CD14-positive monocyte (primary cell): ENCODE measurements around the gene TSG101. TPM values are rescaled to one million over a fixed set of nuclear protein-coding genes. Genes with fewer than 3 reads are reported as not detected.
A peak's percentile ranks its signal among the peaks of the same experiment; 100 is the strongest.

Experiments
- DNase-seq, 3 donors: peaks; one replicate each; pipeline ENCODE4 v3.0.0-alpha.2; 2011 to 2022
- H2AFZ ChIP-seq: 2 replicates; pipeline ENCODE4 v1.6.0; 2012; ENCODE audit warnings: mild to moderate bottlenecking, low read depth, low read length, inconsistent platforms; ENCODE audit not compliant: insufficient read depth, poor library complexity, severe bottlenecking
- H3K27ac ChIP-seq, 2 donors: 1 replicate in 1 of 2; 2 replicates in 1 of 2; pipeline ENCODE4 v1.5.1; 2012 to 2013; ENCODE audit warnings: low read length in 2 of 2, control low read depth in 1 of 2, inconsistent platforms in 1 of 2, low read depth in 1 of 2, mild to moderate bottlenecking in 1 of 2
- H3K27me3 ChIP-seq, 2 donors: one replicate each; pipeline versions ENCODE4 v1.6.0 to v1.6.1; 2011 to 2013; ENCODE audit warnings: low read length in 2 of 2; ENCODE audit not compliant: control insufficient read depth in 2 of 2, insufficient read depth in 2 of 2
- H3K36me3 ChIP-seq, 2 donors: replicated peaks in 1 of 2; 1 replicate in 1 of 2; 2 replicates in 1 of 2; pipeline versions ENCODE4 v1.5.1 to v1.6.1; 2012 to 2013; ENCODE audit warnings: low read length in 2 of 2, control low read depth in 1 of 2, inconsistent platforms in 1 of 2, mild to moderate bottlenecking in 1 of 2; ENCODE audit not compliant: insufficient read depth in 2 of 2, control insufficient read depth in 1 of 2
- H3K4me1 ChIP-seq, 2 donors: 1 replicate in 1 of 2; 2 replicates in 1 of 2; pipeline versions ENCODE4 v1.5.1 to v1.6.1; 2012 to 2013; ENCODE audit warnings: low read length in 2 of 2, control low read depth in 1 of 2, inconsistent platforms in 1 of 2, mild to moderate bottlenecking in 1 of 2, moderate library complexity in 1 of 2; ENCODE audit not compliant: insufficient read depth in 2 of 2, control insufficient read depth in 1 of 2
- H3K4me2 ChIP-seq: replicated peaks from 2 replicates; pipeline ENCODE3; 2012; ENCODE audit warnings: low read length, moderate library complexity, mild to moderate bottlenecking; ENCODE audit not compliant: poor library complexity, severe bottlenecking; ENCODE audit errors: extremely low read depth
- H3K4me3 ChIP-seq, 3 experiments: fragments of 200-600 bp in 1 of 3; sonication (generic) in 1 of 3; replicated peaks in 1 of 3; 1 replicate in 2 of 3; 2 replicates in 1 of 3; pipeline ENCODE4 v1.5.1; 2011 to 2013; ENCODE audit warnings: low read length in 3 of 3, mild to moderate bottlenecking in 3 of 3, control low read depth in 2 of 3, low read depth in 2 of 3, inconsistent platforms in 1 of 3, moderate library complexity in 1 of 3
- H3K79me2 ChIP-seq: 2 replicates; pipeline ENCODE4 v1.6.0; 2012; ENCODE audit warnings: mild to moderate bottlenecking, control low read depth, inconsistent platforms, low read length, moderate library complexity; ENCODE audit not compliant: insufficient read depth
- H3K9ac ChIP-seq: 2 replicates; pipeline ENCODE4 v1.6.0; 2017; ENCODE audit warnings: low read length, mild to moderate bottlenecking; ENCODE audit not compliant: insufficient read depth, poor library complexity, severe bottlenecking
- H3K9me3 ChIP-seq, 2 donors: replicated peaks in 1 of 2; 1 replicate in 1 of 2; 2 replicates in 1 of 2; pipeline versions ENCODE4 v1.5.1 to v1.6.1; 2012 to 2013; ENCODE audit warnings: low read length in 2 of 2, control low read depth in 1 of 2; ENCODE audit not compliant: control insufficient read depth in 1 of 2, insufficient read depth in 1 of 2
- H4K20me1 ChIP-seq: 2 replicates; pipeline ENCODE4 v1.6.0; 2012; ENCODE audit warnings: mild to moderate bottlenecking, low read length, control low read depth, moderate library complexity; ENCODE audit not compliant: insufficient read depth
- H3K27ac Mint-ChIP-seq, 7 donors: one replicate each; pipeline ENCODE4 v1.8.0; 2020; ENCODE audit warnings: mild to moderate bottlenecking in 7 of 7, mixed read lengths in 7 of 7, moderate library complexity in 6 of 7, inconsistent platforms in 2 of 7
- H3K27me3 Mint-ChIP-seq, 3 donors: one replicate each; pipeline ENCODE4 v1.8.0; 2021 to 2022; ENCODE audit warnings: low read depth in 3 of 3, mild to moderate bottlenecking in 3 of 3, mixed read lengths in 3 of 3, moderate library complexity in 3 of 3, inconsistent platforms in 1 of 3
- H3K36me3 Mint-ChIP-seq, 2 donors: one replicate each; pipeline ENCODE4 v1.8.0; 2020; ENCODE audit warnings: mixed read lengths in 2 of 2, inconsistent platforms in 1 of 2, mild to moderate bottlenecking in 1 of 2
- H3K4me1 Mint-ChIP-seq: one replicate; pipeline ENCODE4 v1.8.0; 2020; ENCODE audit warnings: mild to moderate bottlenecking, mixed read lengths
- H3K4me3 Mint-ChIP-seq, 2 donors: one replicate each; pipeline ENCODE4 v1.8.0; 2020; ENCODE audit warnings: mild to moderate bottlenecking in 2 of 2, mixed read lengths in 2 of 2, moderate library complexity in 1 of 2
- H3K9me3 Mint-ChIP-seq, 7 donors: one replicate each; pipeline ENCODE4 v1.8.0; 2020 to 2022; ENCODE audit warnings: mixed read lengths in 7 of 7, mild to moderate bottlenecking in 6 of 7, moderate library complexity in 6 of 7, inconsistent platforms in 2 of 7
- CTCF ChIP-seq: fragments of 200-600 bp; IDR thresholded peaks from one replicate; pipeline ENCODE4 v1.8.0; 2022; ENCODE audit warnings: antibody characterized with exemption, mild to moderate bottlenecking
- WGBS: methylation state at CpG from one replicate; pipeline ENCODE4 v1.1.5; 2013; ENCODE audit warnings: missing lambda C conversion rate; ENCODE audit not compliant: insufficient coverage; 5-methylcytosine and 5-hydroxymethylcytosine counted together
- intact Hi-C, 2 donors: fragments of 100-400 bp; cut with micrococcal nuclease; formaldehyde crosslinking; loops; one replicate each; pipeline versions ENCODE4 v1.15.0 to v1.15.1; 2023
- polyA plus RNA-seq, 3 donors: library from polyadenylated mRNA; depleted of rRNA in 1 of 3; unstranded in 2 of 3; stranded (reverse) in 1 of 3; fragments of 300-500 nt in 2 of 3; fragments of >200 nt in 1 of 3; fragmentation: Illumina TruSeq in 2 of 3; gene quantifications; 1 replicate in 2 of 3; 2 replicates in 1 of 3; pipeline ENCODE4 v1.2.3, GENCODE V29; 2012 to 2021

Gene TSG101
- polyA plus RNA-seq, 3 donors: 76.7 to 116 (median 112) TPM

GRCh38 chr11:18523084-18523483 is 3.7 kb downstream of the TSG101 start:
- peaks cover 38% of the 10 kb centered on the region for H4K20me1 ChIP-seq
- Mint-ChIP-seq H3K27ac (peak overlapping the region in 3 of 7 donors; percentile 37 to 66 (median 38)), H3K4me1 (peaks cover 19% of the 10 kb centered on the region), H3K27me3 (no peaks in the 10 kb centered on the region), H3K4me3 (no peak overlapping the region), H3K9me3 (peaks cover 0 to 4% (median 0%) of the 10 kb centered on the region in 7 donors), H3K36me3 (peaks cover 23 to 34% of the 10 kb centered on the region in 2 donors)
- H2AFZ ChIP-seq: no peak overlapping the region
- 100% methylated on average over 1 of the region's 3 CpGs for WGBS
- no peak overlapping the region for H3K4me3 ChIP-seq
- no peaks in the 10 kb centered on the region for H3K27me3 ChIP-seq
- H3K36me3 ChIP-seq: peaks cover 8 to 26% of the 10 kb centered on the region in 2 donors
- no peak for DNase-seq
- peaks cover 14 to 19% of the 10 kb centered on the region in 2 donors for H3K4me1 ChIP-seq
- no peak overlapping the region for H3K9ac ChIP-seq
- no peak overlapping the region for H3K4me2 ChIP-seq
- peaks cover 64% of the 10 kb centered on the region for H3K79me2 ChIP-seq
- intact Hi-C loops: loop anchor here (5.0 to 10.0 kb wide), 4 partner anchors 128 to 201 kb away; partner anchors contain the start of genes LDHA (in 2 of the 2), GTF2H1 (in 1 of the 2), HPS5 (in 1 of the 2) and TMEM86A (in 1 of the 2)
- no peak overlapping the region for H3K27ac ChIP-seq
- no peaks in the 10 kb centered on the region for H3K9me3 ChIP-seq
- TF ChIP-seq CTCF: no peak

GRCh38 chr11:18522388-18522787 is 4.4 kb downstream of the TSG101 start:
- Mint-ChIP-seq H3K36me3 (peaks cover 25 to 38% of the 10 kb centered on the region in 2 donors), H3K27me3 (no peaks in the 10 kb centered on the region), H3K9me3 (peaks cover 0 to 4% (median 0%) of the 10 kb centered on the region in 7 donors), H3K4me3 (no peak overlapping the region), H3K4me1 (peaks cover 13% of the 10 kb centered on the region), H3K27ac (peak overlapping the region in 2 of 7 donors; percentile 8 to 66)
- intact Hi-C loops: loop anchor here (5.0 to 10.0 kb wide), 4 partner anchors 128 to 200 kb away; partner anchors contain the start of genes LDHA (in 2 of the 2), GTF2H1 (in 1 of the 2), HPS5 (in 1 of the 2) and TMEM86A (in 1 of the 2)
- TF ChIP-seq CTCF: no peak
- Histone ChIP-seq H3K9ac (no peak overlapping the region), H3K36me3 (peaks cover 8 to 33% of the 10 kb centered on the region in 2 donors), H3K79me2 (peaks cover 68% of the 10 kb centered on the region), H2AFZ (no peak overlapping the region), H3K9me3 (no peaks in the 10 kb centered on the region), H4K20me1 (peaks cover 41% of the 10 kb centered on the region), H3K27ac (no peak overlapping the region), H3K4me1 (peaks cover 9 to 13% of the 10 kb centered on the region in 2 donors), H3K4me3 (no peak overlapping the region), H3K4me2 (no peak overlapping the region), H3K27me3 (no peaks in the 10 kb centered on the region)
- DNase-seq: no peak
- WGBS: 85% methylated on average over 4 of the region's 4 CpGs
